ENCODE data around the gene BBS1.

DNA sequence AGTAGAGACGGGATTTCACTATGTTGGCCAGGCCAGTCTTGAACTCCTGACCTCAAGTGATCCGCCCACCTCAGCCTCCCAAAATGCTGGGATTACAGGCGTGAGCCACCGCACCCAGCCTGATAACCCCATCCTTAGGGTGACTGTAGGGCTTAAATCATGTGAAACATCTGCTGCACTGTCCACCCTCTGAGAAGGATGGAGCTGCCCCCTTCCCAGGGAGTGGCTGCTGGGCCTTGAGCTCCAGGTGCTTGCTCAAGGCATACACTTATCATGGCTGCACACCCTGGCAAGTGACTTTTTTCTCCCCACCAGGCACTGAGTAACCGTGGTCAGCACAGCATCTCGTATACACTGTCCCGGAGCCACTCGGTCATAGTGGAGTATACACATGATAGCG lies 38.4 kb upstream of the BBS1 start:
- no peak for TF ChIP-seq POLR2AphosphoS5 (IDR thresholded peaks at IDR 0.05; ENCODE audit: low read depth, low read length)
- no peak for TF ChIP-seq POLR2A (IDR thresholded peaks at IDR 0.05; ENCODE audit: low read depth, low read length)
- no peak for TF ChIP-seq TAF1 (IDR thresholded peaks at IDR 0.05; ENCODE audit: borderline replicate concordance, low read depth, low read length)

All from GM12892 (cell line).